ENCODE results near the gene ATP6V1E1. TPM values are rescaled to one million over a fixed set of nuclear protein-coding genes. Genes with fewer than 3 reads are reported as not detected.
"Not testable (repeated sequence)": the region's sequence is repeated elsewhere in the genome, so short reads cannot be mapped to it uniquely, and the experiment has no call there.

Gene ATP6V1E1
- total and polyA plus RNA-seq, 2 of the 13 experiments (the other 11 are each of a cell fraction or from before 2014, with no cell fraction given), result 69.3 to 90.9 TPM

GRCh38 chr22:17672417-17672991, 44.0 kb upstream of the ATP6V1E1 start:
- BruUV-seq (replicated peaks), result no TSS peak
- no peak overlapping the region for H3K27ac ChIP-seq (ENCODE audit: extremely low read length, insufficient read depth, low read length)
- 98% methylated on average over 2 of the region's 2 CpGs for WGBS (ENCODE audit: low lambda C conversion rate)
- H3K27me3 ChIP-seq (ENCODE audit: control insufficient read depth in 1 of 2, insufficient read depth in 2 of 2, low read length in 2 of 2), result no peaks in the 10 kb centered on the region
- CTCF ChIA-PET (ENCODE audit: low intra/inter-chr PET ratio, low total read pairs), result no interaction called here
- H3K36me3 ChIP-seq (replicated peaks in 1 of 2; ENCODE audit: control insufficient read depth in 1 of 2, insufficient read depth in 2 of 2, low read length in 2 of 2), result 0 out of 5 replicates have a peak, but pooled peaks cover 0 to 8% of the 10 kb centered on the region in 2 experiments
- H4K20me1 ChIP-seq (ENCODE audit: insufficient read depth, low read length), result no peaks in the 10 kb centered on the region
- H3K79me2 ChIP-seq (ENCODE audit: insufficient read depth, low read length), result no peaks in the 10 kb centered on the region
- no peak for ATAC-seq
- H3K4me2 ChIP-seq (ENCODE audit: low read depth, low read length), result no peak overlapping the region
- no peak overlapping the region for H3K9ac ChIP-seq (ENCODE audit: insufficient read depth, low read depth, low read length)
- H2AFZ ChIP-seq (ENCODE audit: low read length), result no peak overlapping the region
- no peak for FAIRE-seq
- POLR2A ChIA-PET, result no interaction called here
- DNase-seq (ENCODE audit: low spot score), result no peak
- H3K9me3 ChIP-seq (ENCODE audit: low read length), result no peaks in the 10 kb centered on the region
- TF ChIP-seq ZFP62 (CRISPR knock-in tag; IDR thresholded peaks at IDR 0.05), result no peak
- no peak for TF ChIP-seq ZNF572 (CRISPR knock-in tag; IDR thresholded peaks at IDR 0.05)
- TF ChIP-seq SMC3 (IDR thresholded peaks at IDR 0.05; ENCODE audit: low read length), result no peak
- TF ChIP-seq MXD4 (CRISPR knock-in tag; IDR thresholded peaks at IDR 0.05), result no peak
- TF ChIP-seq CSRNP1 (CRISPR knock-in tag; IDR thresholded peaks at IDR 0.05), result no peak
- no peak for TF ChIP-seq ZNF513 (CRISPR knock-in tag; conservative IDR thresholded peaks at IDR 0.05)
- TF ChIP-seq ZBTB46 (CRISPR knock-in tag; IDR thresholded peaks at IDR 0.05; ENCODE audit: borderline replicate concordance), result no peak
- TF ChIP-seq IRX3 (CRISPR knock-in tag; IDR thresholded peaks at IDR 0.05; ENCODE audit: borderline replicate concordance, low read depth), result no peak
- intact Hi-C loops (cut with micrococcal nuclease; ENCODE audit: unreplicated experiment), result no loop called here
- no peaks in the 10 kb centered on the region for H3K4me1 ChIP-seq (ENCODE audit: insufficient read depth, low read length)
- H3K4me3 ChIP-seq (replicated peaks in 1 of 3; ENCODE audit: insufficient read depth in 1 of 3, low read depth in 2 of 3, low read length in 3 of 3), result no peak overlapping the region
- in situ Hi-C loops (cut with HindIII; ENCODE audit: extremely low pct_ligation_motif_present, low pct_unique_long_range_greater_than_20kb), result no loop called here

- H3K4me1 ChIP-seq (ENCODE audit: insufficient read depth, low read length); H2AFZ ChIP-seq (ENCODE audit: low read length); H3K4me2 ChIP-seq (ENCODE audit: low read depth, low read length); H4K20me1 ChIP-seq (ENCODE audit: insufficient read depth, low read length); H3K27ac ChIP-seq (ENCODE audit: extremely low read length, insufficient read depth, low read length); H3K9ac ChIP-seq (ENCODE audit: insufficient read depth, low read depth, low read length); CTCF ChIA-PET (ENCODE audit: low intra/inter-chr PET ratio, low total read pairs); FAIRE-seq; BruUV-seq (replicated peaks); intact Hi-C loops (cut with micrococcal nuclease; ENCODE audit: unreplicated experiment); DNase-seq (ENCODE audit: low spot score); ATAC-seq; H3K36me3 ChIP-seq (replicated peaks in 1 of 2; ENCODE audit: control insufficient read depth in 1 of 2, insufficient read depth in 2 of 2, low read length in 2 of 2); H3K9me3 ChIP-seq (ENCODE audit: low read length); H3K27me3 ChIP-seq (ENCODE audit: control insufficient read depth in 1 of 2, insufficient read depth in 2 of 2, low read length in 2 of 2); H3K4me3 ChIP-seq (replicated peaks in 1 of 3; ENCODE audit: insufficient read depth in 1 of 3, low read depth in 2 of 3, low read length in 3 of 3); POLR2A ChIA-PET; in situ Hi-C loops (cut with HindIII; ENCODE audit: extremely low pct_ligation_motif_present, low pct_unique_long_range_greater_than_20kb); H3K79me2 ChIP-seq (ENCODE audit: insufficient read depth, low read length): not testable (repeated sequence)
- 98% methylated on average over 10 of the region's 10 CpGs for WGBS (ENCODE audit: low lambda C conversion rate)
These were observed 43.1 kb upstream of the ATP6V1E1 start for GRCh38 chr22:17671521-17672092.

Data from HepG2 (cell line).